ENCODE results near the gene ERVK3-1.

Gene ERVK3-1

DNA sequence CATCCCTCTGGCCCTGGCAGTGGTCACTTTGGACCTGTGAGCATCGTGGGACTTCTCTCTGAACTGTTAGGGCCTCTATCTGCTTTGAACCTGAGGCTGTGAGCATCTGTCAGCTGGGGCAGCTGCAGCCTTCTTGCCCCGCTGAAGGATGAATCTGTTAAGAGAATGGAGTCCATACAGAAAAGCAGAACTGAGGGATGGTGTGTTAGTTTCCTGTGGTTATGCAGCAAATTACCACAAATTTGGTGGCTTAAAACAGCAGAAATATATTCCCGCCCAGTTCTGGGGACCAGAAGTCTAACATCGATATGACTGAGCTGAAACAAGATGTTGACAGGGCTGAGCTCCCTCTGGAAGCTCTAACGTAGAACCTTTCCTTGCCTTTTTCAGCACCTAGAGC is 59.0 kb downstream of the ERVK3-1 start:
- no peak for DNase-seq (ENCODE audit: low spot score)
